Keratinocyte (primary cell): ENCODE results near the gene SHPK. TPM values are rescaled to one million over a fixed set of nuclear protein-coding genes. Genes with fewer than 3 reads are reported as not detected.

Experiments used
- DNase-seq: peaks from one replicate; pipeline ENCODE4 v3.0.0-alpha.2; 2011; ENCODE audit warnings: low read depth, missing footprints, low spot score
- FAIRE-seq: peaks from 2 replicates; lab custom pipeline; 2011; peaks lifted over from hg19 to GRCh38; lab: Jason Lieb, UNC
- H2AFZ ChIP-seq: 2 replicates; pipeline ENCODE4 v1.6.0; 2012; ENCODE audit warnings: low read length, control low read depth, inconsistent platforms; ENCODE audit not compliant: control insufficient read depth
- H3K27ac ChIP-seq: 2 replicates; pipeline ENCODE4 v1.5.1; 2011; ENCODE audit warnings: low read length; ENCODE audit not compliant: control insufficient read depth, insufficient read depth
- H3K27me3 ChIP-seq: 3 replicates; pipeline ENCODE4 v1.6.0; 2011; ENCODE audit warnings: low read length; ENCODE audit not compliant: control insufficient read depth, insufficient read depth; ENCODE audit errors: extremely low read depth
- H3K36me3 ChIP-seq, 2 experiments: 2 replicates in 1 of 2; 3 replicates in 1 of 2; pipeline ENCODE4 v1.5.1; 2011; ENCODE audit warnings: low read length in 2 of 2, mild to moderate bottlenecking in 1 of 2; ENCODE audit not compliant: control insufficient read depth in 2 of 2, insufficient read depth in 2 of 2; ENCODE audit errors: extremely low read depth in 1 of 2
- H3K4me1 ChIP-seq: 3 replicates; pipeline ENCODE4 v1.5.1; 2011; ENCODE audit warnings: low read length; ENCODE audit not compliant: control insufficient read depth, insufficient read depth; ENCODE audit errors: extremely low read depth
- H3K4me2 ChIP-seq: 3 replicates; pipeline ENCODE4 v1.6.0; 2011; ENCODE audit warnings: low read depth, low read length; ENCODE audit not compliant: control insufficient read depth, insufficient read depth; ENCODE audit errors: extremely low read depth
- H3K4me3 ChIP-seq, 3 experiments: fragments of 200-600 bp in 1 of 3; sonication (generic) in 1 of 3; 2 replicates in 2 of 3; 3 replicates in 1 of 3; pipeline ENCODE4 v1.5.1; 2011 to 2016; ENCODE audit warnings: low read length in 3 of 3, mild to moderate bottlenecking in 3 of 3, control low read depth in 2 of 3, inconsistent platforms in 1 of 3, low read depth in 1 of 3, mixed read lengths in 1 of 3, mixed run types in 1 of 3, moderate library complexity in 1 of 3; ENCODE audit not compliant: control insufficient read depth in 2 of 3, insufficient read depth in 2 of 3; ENCODE audit errors: extremely low read depth in 1 of 3
- H3K79me2 ChIP-seq: 2 replicates; pipeline ENCODE4 v1.6.0; 2012; ENCODE audit warnings: low read length; ENCODE audit not compliant: control insufficient read depth, insufficient read depth
- H3K9ac ChIP-seq: 3 replicates; pipeline ENCODE4 v1.6.0; 2011; ENCODE audit warnings: low read length; ENCODE audit not compliant: control insufficient read depth, insufficient read depth; ENCODE audit errors: extremely low read depth
- H3K9me1 ChIP-seq: 3 replicates; pipeline ENCODE4 v1.6.0; 2011; ENCODE audit warnings: low read length; ENCODE audit not compliant: control insufficient read depth, insufficient read depth; ENCODE audit errors: extremely low read depth
- H3K9me3 ChIP-seq: 2 replicates; pipeline ENCODE4 v1.5.1; 2012; ENCODE audit warnings: low read depth, low read length; ENCODE audit not compliant: control insufficient read depth
- H4K20me1 ChIP-seq: 3 replicates; pipeline ENCODE4 v1.6.0; 2011; ENCODE audit warnings: low read length; ENCODE audit not compliant: control insufficient read depth, insufficient read depth; ENCODE audit errors: extremely low read depth
- CTCF ChIP-seq, 3 experiments: IDR thresholded peaks in 1 of 3; conservative IDR thresholded peaks in 1 of 3; optimal IDR thresholded peaks in 1 of 3; 2 replicates in 2 of 3; 3 replicates in 1 of 3; pipeline versions ENCODE3 to v1.5.1; 2011; ENCODE audit warnings: low read length in 3 of 3, mild to moderate bottlenecking in 3 of 3, moderate library complexity in 2 of 3, control low read depth in 1 of 3, inconsistent platforms in 1 of 3; ENCODE audit not compliant: insufficient read depth in 2 of 3; ENCODE audit errors: extremely low read depth in 1 of 3
- EZH2 ChIP-seq: IDR thresholded peaks from one replicate; pipeline ENCODE4 v1.6.1; 2012; ENCODE audit warnings: inconsistent platforms, mild to moderate bottlenecking, low read length, moderate library complexity
- dilution Hi-C: fragments of 300-500 bp; cut with MboI; formaldehyde crosslinking; loops from one replicate; pipeline ENCODE4 v1.7.0; 2020; ENCODE audit warnings: low sequenced_read_pairs; ENCODE audit not compliant: extremely low pct_ligation_motif_present
- polyA plus RNA-seq, 5 experiments: library from polyadenylated mRNA; depleted of rRNA in 3 of 5; stranded (reverse) in 3 of 5; stranded (forward) in 1 of 5; unstranded in 1 of 5; fragments of >200 nt; gene quantifications; 1 replicate in 1 of 5; 2 replicates in 3 of 5; 3 replicates in 1 of 5; pipeline versions ENCODE4 v1.2.1 to v1.2.3, GENCODE V29; 2011 to 2012; ENCODE audit warnings: missing spikeins in 2 of 5, low read depth in 1 of 5, low replicate concordance in 1 of 5

Gene SHPK
- polyA plus RNA-seq, 1 donor (not counting 4 experiments of a cell fraction or from before 2014, with no cell fraction given), result 9.2 TPM

- peak overlapping the region; percentile 16 for H3K9ac ChIP-seq
- TF ChIP-seq CTCF (optimal IDR thresholded peaks at IDR 0.05 in 1 of 3, IDR thresholded peaks at IDR 0.05 in 1 of 3, conservative IDR thresholded peaks at IDR 0.05 in 1 of 3; ENCODE audit: extremely low read depth in 1 of 3, insufficient read depth in 2 of 3, low read length in 3 of 3) (no peak), EZH2 (no peak)
- no peaks in the 10 kb centered on the region for H3K9me3 ChIP-seq
- DNase-seq, result no peak
- peaks cover 50% of the 10 kb centered on the region for H3K79me2 ChIP-seq
- no peak overlapping the region for H2AFZ ChIP-seq
- H3K27ac ChIP-seq, result peak overlapping the region; percentile 25
- dilution Hi-C loops, result no loop called here
- no peaks in the 10 kb centered on the region for H3K27me3 ChIP-seq
- peaks cover 27 to 29% of the 10 kb centered on the region in 2 experiments for H3K36me3 ChIP-seq
- H3K4me3 ChIP-seq, result peak overlapping the region; percentile 96 to 99 (median 98)
- peak; percentile 9 for FAIRE-seq
- H3K4me2 ChIP-seq, result peak overlapping the region; percentile 100
- H3K4me1 ChIP-seq, result peaks cover 30% of the 10 kb centered on the region
- peaks cover 12% of the 10 kb centered on the region for H4K20me1 ChIP-seq
- H3K9me1 ChIP-seq, result peaks cover 8% of the 10 kb centered on the region
Measured at GRCh38 chr17:3665834-3666233, 29.8 kb upstream of the SHPK start.

- H3K9me1 ChIP-seq, result peaks cover 11% of the 10 kb centered on the region
- no peak for DNase-seq
- no peak for TF ChIP-seq EZH2
- TF ChIP-seq CTCF (optimal IDR thresholded peaks at IDR 0.05 in 1 of 3, IDR thresholded peaks at IDR 0.05 in 1 of 3, conservative IDR thresholded peaks at IDR 0.05 in 1 of 3; ENCODE audit: extremely low read depth in 1 of 3, insufficient read depth in 2 of 3, low read length in 3 of 3), result no peak
- dilution Hi-C loops, result no loop called here
- H3K4me1 ChIP-seq, result peaks cover 37% of the 10 kb centered on the region
- H3K27ac ChIP-seq, result no peak overlapping the region
- peaks cover 29 to 30% of the 10 kb centered on the region in 2 experiments for H3K36me3 ChIP-seq
- no peak overlapping the region for H3K4me3 ChIP-seq
- H3K4me2 ChIP-seq, result no peak overlapping the region
- peaks cover 31% of the 10 kb centered on the region for H3K79me2 ChIP-seq
- no peaks in the 10 kb centered on the region for H3K27me3 ChIP-seq
- peaks cover 12% of the 10 kb centered on the region for H4K20me1 ChIP-seq
- no peak overlapping the region for H2AFZ ChIP-seq
- FAIRE-seq, result no peak
- no peak overlapping the region for H3K9ac ChIP-seq
- H3K9me3 ChIP-seq, result no peaks in the 10 kb centered on the region
Measured at GRCh38 chr17:3663102-3664011, 27.3 kb upstream of the SHPK start.
